NK-92 (cell line): ENCODE measurements around the gene ADAM15.

Experiments
- DNase-seq: peaks from one replicate; lab custom pipeline; 2025; ENCODE audit not compliant: unreplicated experiment; lab: John Stamatoyannopoulos, UW

ADAM15 gene

GRCh38 chr1:155110381-155110780 is 59.3 kb downstream of the ADAM15 start:
- no peak for DNase-seq

- no peak for DNase-seq
These were observed 59.7 kb downstream of the ADAM15 start for GRCh38 chr1:155110826-155111225.
